ENCODE data around the gene CNIH3.

DNA sequence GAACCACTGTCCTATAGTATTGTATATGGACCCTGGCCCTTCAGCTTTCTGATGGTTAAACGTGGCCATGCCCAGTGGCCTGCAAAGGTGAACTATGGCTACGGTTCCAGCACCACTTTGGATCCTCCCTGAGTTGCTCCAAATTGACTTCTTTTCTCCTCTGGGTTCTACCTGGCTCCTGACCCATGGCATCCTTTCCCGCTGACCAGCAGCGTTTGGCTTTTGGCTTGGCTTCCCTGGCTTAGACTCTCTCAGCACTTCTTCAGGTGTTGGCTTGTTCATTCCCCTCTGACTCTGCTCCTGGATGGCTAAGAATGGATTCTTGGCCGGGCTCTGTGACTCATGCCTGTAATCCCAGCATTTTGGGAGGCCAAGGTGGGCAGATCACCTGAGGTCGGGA lies 152.9 kb downstream of the CNIH3 start:
- TF ChIP-seq, protein P1, sequence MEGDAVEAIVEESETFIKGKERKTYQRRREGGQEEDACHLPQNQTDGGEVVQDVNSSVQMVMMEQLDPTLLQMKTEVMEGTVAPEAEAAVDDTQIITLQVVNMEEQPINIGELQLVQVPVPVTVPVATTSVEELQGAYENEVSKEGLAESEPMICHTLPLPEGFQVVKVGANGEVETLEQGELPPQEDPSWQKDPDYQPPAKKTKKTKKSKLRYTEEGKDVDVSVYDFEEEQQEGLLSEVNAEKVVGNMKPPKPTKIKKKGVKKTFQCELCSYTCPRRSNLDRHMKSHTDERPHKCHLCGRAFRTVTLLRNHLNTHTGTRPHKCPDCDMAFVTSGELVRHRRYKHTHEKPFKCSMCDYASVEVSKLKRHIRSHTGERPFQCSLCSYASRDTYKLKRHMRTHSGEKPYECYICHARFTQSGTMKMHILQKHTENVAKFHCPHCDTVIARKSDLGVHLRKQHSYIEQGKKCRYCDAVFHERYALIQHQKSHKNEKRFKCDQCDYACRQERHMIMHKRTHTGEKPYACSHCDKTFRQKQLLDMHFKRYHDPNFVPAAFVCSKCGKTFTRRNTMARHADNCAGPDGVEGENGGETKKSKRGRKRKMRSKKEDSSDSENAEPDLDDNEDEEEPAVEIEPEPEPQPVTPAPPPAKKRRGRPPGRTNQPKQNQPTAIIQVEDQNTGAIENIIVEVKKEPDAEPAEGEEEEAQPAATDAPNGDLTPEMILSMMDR (IDR thresholded peaks at IDR 0.05; ENCODE audit: insufficient read depth, low read length, poor library complexity, severe bottlenecking), result no peak
- no peak for TF ChIP-seq EZH2phosphoT487 (conservative IDR thresholded peaks at IDR 0.05; ENCODE audit: low read length)
